B cell (primary cell): ENCODE results near the gene GRIK2.
"Not testable (repeated sequence)": the region's sequence is repeated elsewhere in the genome, so short reads cannot be mapped to it uniquely, and the experiment has no call there.

ENCODE experiments used
- EZH2 ChIP-seq: IDR thresholded peaks from 2 replicates; pipeline ENCODE4 v1.6.1; 2012; ENCODE audit warnings: borderline replicate concordance, low read depth, mild to moderate bottlenecking, moderate library complexity, low read length; ENCODE audit not compliant: insufficient read depth, poor library complexity, severe bottlenecking
- TF ChIP-seq, protein P1 (sequence below): fragments of 200-600 bp; IDR thresholded peaks from one replicate; pipeline ENCODE4 v1.8.0; 2022; ENCODE audit warnings: antibody characterized with exemption, mild to moderate bottlenecking

DNA sequence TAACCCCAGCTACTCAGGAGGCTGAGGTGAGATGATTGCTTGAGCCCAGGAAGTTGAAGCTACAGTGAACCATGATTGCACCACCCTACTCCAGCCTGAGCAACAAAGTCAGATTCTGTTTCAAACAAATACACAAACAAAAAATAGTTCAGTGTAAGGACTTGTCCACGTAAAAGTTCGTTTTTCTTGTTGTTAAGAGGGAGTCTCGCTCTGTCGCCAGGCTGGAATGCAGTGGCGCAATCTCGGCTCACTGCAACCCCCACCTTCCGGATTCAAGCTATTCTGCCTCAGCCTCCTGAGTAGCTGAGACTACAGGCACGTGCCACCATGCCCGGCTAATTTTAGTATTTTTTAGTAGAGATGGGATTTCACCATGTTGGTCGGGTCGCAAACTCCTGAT lies 245.4 kb downstream of the GRIK2 start:
- TF ChIP-seq, protein P1, sequence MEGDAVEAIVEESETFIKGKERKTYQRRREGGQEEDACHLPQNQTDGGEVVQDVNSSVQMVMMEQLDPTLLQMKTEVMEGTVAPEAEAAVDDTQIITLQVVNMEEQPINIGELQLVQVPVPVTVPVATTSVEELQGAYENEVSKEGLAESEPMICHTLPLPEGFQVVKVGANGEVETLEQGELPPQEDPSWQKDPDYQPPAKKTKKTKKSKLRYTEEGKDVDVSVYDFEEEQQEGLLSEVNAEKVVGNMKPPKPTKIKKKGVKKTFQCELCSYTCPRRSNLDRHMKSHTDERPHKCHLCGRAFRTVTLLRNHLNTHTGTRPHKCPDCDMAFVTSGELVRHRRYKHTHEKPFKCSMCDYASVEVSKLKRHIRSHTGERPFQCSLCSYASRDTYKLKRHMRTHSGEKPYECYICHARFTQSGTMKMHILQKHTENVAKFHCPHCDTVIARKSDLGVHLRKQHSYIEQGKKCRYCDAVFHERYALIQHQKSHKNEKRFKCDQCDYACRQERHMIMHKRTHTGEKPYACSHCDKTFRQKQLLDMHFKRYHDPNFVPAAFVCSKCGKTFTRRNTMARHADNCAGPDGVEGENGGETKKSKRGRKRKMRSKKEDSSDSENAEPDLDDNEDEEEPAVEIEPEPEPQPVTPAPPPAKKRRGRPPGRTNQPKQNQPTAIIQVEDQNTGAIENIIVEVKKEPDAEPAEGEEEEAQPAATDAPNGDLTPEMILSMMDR = not testable (repeated sequence)
- TF ChIP-seq EZH2 = not testable (repeated sequence)
